GM12878 (cell line): ENCODE data around the gene CELF2. TPM values are rescaled to one million over a fixed set of nuclear protein-coding genes. Genes with fewer than 3 reads are reported as not detected.

Source experiments
- ATAC-seq: fragments of 200-7000 bp; cut with Tn5 transposase; 3 replicates; pipeline ENCODE4 v1.9.1; 2020; ENCODE audit warnings: mild to moderate bottlenecking, moderate library complexity
- BruUV-seq: library from RNA; stranded (reverse); fragments of 400-500 nt; replicated peaks from 2 replicates; lab custom pipeline; 2021; lab: Mats Ljungman, UMichigan
- CTCF ChIA-PET: fragments of 300-600 bp; sonication (Branson Sonifier 250); formaldehyde crosslinking; extraction: SDS; loops from one replicate; lab custom pipeline; 2021; ENCODE audit warnings: inconsistent platforms; lab: Yijun Ruan, JAX
- POLR2A ChIA-PET: fragments of 350-600 bp; formaldehyde crosslinking; extraction: SDS; loops from one replicate; lab custom pipeline; 2021; ENCODE audit warnings: inconsistent platforms; lab: Charles Lee
- RAD21 ChIA-PET: fragments of 300-600 bp; sonication (Branson Sonifier 250); formaldehyde crosslinking; loops from one replicate; lab custom pipeline; 2023; ENCODE audit warnings: antibody characterized with exemption; ENCODE audit not compliant: unreplicated experiment; lab: Charles Lee
- SMC1A ChIA-PET: fragments of 300-600 bp; sonication (Branson Sonifier 250); formaldehyde crosslinking; loops from one replicate; lab custom pipeline; 2023; ENCODE audit not compliant: unreplicated experiment, uncharacterized antibody; lab: Charles Lee
- DNase-seq: peaks from one replicate; pipeline ENCODE4 v3.0.0-alpha.2; 2011; ENCODE audit warnings: low read depth, low spot score
- FAIRE-seq: peaks from 3 replicates; lab custom pipeline; 2011; peaks lifted over from hg19 to GRCh38; lab: Jason Lieb, UNC
- H2AFZ ChIP-seq: 2 replicates; pipeline ENCODE4 v1.6.0; 2011; ENCODE audit warnings: low read depth, low read length, control low read depth; ENCODE audit not compliant: control insufficient read depth
- H3K27ac ChIP-seq: 2 replicates; pipeline ENCODE4 v1.5.1; 2011; ENCODE audit warnings: control low read depth; ENCODE audit not compliant: control insufficient read depth, insufficient read depth
- H3K27me3 ChIP-seq, 2 experiments: replicated peaks in 1 of 2; 2 replicates each; pipeline versions ENCODE4 v1.6.0 to v1.6.1; 2011; ENCODE audit warnings: low read length in 1 of 2; ENCODE audit not compliant: control insufficient read depth in 2 of 2, insufficient read depth in 2 of 2
- H3K36me3 ChIP-seq, 2 experiments: 2 replicates each; pipeline ENCODE4 v1.5.1; 2011; ENCODE audit warnings: low read length in 1 of 2; ENCODE audit not compliant: control insufficient read depth in 2 of 2, insufficient read depth in 2 of 2
- H3K4me1 ChIP-seq: 2 replicates; pipeline ENCODE4 v1.6.1; 2011; ENCODE audit warnings: mild to moderate bottlenecking, low read length, moderate library complexity, mixed read lengths; ENCODE audit not compliant: control insufficient read depth, insufficient read depth
- H3K4me2 ChIP-seq: 2 replicates; pipeline ENCODE4 v1.6.0; 2011; ENCODE audit warnings: control low read depth; ENCODE audit not compliant: control insufficient read depth, insufficient read depth
- H3K4me3 ChIP-seq: fragments of 200-600 bp; sonication (generic); 2 replicates; pipeline ENCODE4 v1.5.1; 2016
- H3K79me2 ChIP-seq: 2 replicates; pipeline ENCODE4 v1.6.0; 2011; ENCODE audit warnings: low read length; ENCODE audit not compliant: control insufficient read depth, insufficient read depth
- H3K9ac ChIP-seq: 2 replicates; pipeline ENCODE4 v1.8.0; 2011; ENCODE audit warnings: low read length, control low read depth, mixed read lengths; ENCODE audit not compliant: control insufficient read depth, insufficient read depth
- H3K9me3 ChIP-seq: replicated peaks from 3 replicates; pipeline ENCODE4 v1.5.1; 2011; ENCODE audit warnings: mild to moderate bottlenecking, low read length; ENCODE audit not compliant: control insufficient read depth, insufficient read depth
- H4K20me1 ChIP-seq: 2 replicates; pipeline ENCODE4 v1.6.0; 2011; ENCODE audit not compliant: control insufficient read depth, insufficient read depth
- BACH1 ChIP-seq: fragments of 450-650 bp; IDR thresholded peaks from 2 replicates; pipeline ENCODE4 v1.6.1; 2017; ENCODE audit warnings: mild to moderate bottlenecking, borderline replicate concordance
- BRCA1 ChIP-seq: IDR thresholded peaks from 2 replicates; pipeline ENCODE4 v1.6.1; 2011; ENCODE audit warnings: low read depth, low read length, improper control_type of control experiment
- EP300 ChIP-seq, 2 experiments: fragments of 150-350 bp in 1 of 2; IDR thresholded peaks; 2 replicates each; pipeline ENCODE4 v1.6.1; 2011 to 2012; ENCODE audit warnings: low read depth in 2 of 2, low read length in 2 of 2, borderline replicate concordance in 1 of 2, improper control_type of control experiment in 1 of 2, inconsistent platforms in 1 of 2; ENCODE audit not compliant: control insufficient read depth in 1 of 2
- MYB ChIP-seq: fragments of 150-350 bp; IDR thresholded peaks from 2 replicates; pipeline ENCODE4 v1.6.1; 2014; ENCODE audit warnings: mild to moderate bottlenecking, low read depth, low read length, borderline replicate concordance
- NR2C1 ChIP-seq: fragments of 450-650 bp; IDR thresholded peaks from 2 replicates; pipeline ENCODE4 v1.6.1; 2017; ENCODE audit warnings: antibody characterized with exemption, mild to moderate bottlenecking, moderate library complexity
- NR2F1 ChIP-seq: fragments of 450-650 bp; conservative IDR thresholded peaks from 2 replicates; pipeline ENCODE4 v1.6.1; 2017; ENCODE audit warnings: mild to moderate bottlenecking
- RB1 ChIP-seq: fragments of 450-650 bp; formaldehyde crosslinking; IDR thresholded peaks from 2 replicates; pipeline ENCODE4 v1.6.1; 2017; ENCODE audit warnings: mild to moderate bottlenecking, borderline replicate concordance
- SRF ChIP-seq, 2 experiments: IDR thresholded peaks; 2 replicates each; pipeline ENCODE4 v1.6.1; 2011; ENCODE audit warnings: low read depth in 2 of 2, low read length in 2 of 2, mild to moderate bottlenecking in 1 of 2, moderate library complexity in 1 of 2
- STAT1 ChIP-seq: fragments of 450-650 bp; conservative IDR thresholded peaks from 2 replicates; pipeline ENCODE4 v1.6.1; 2014; ENCODE audit warnings: antibody characterized with exemption, mild to moderate bottlenecking
- TCF12 ChIP-seq: IDR thresholded peaks from 2 replicates; pipeline ENCODE4 v1.6.1; 2011; ENCODE audit warnings: low read depth, mild to moderate bottlenecking, low read length
- TCF3 ChIP-seq: IDR thresholded peaks from 2 replicates; pipeline ENCODE4 v1.6.1; 2012; ENCODE audit warnings: low read depth, mild to moderate bottlenecking, low read length, borderline replicate concordance; ENCODE audit not compliant: insufficient read depth
- YBX1 ChIP-seq: fragments of 450-650 bp; IDR thresholded peaks from 2 replicates; pipeline ENCODE4 v1.6.1; 2016; ENCODE audit warnings: antibody characterized with exemption
- WGBS: methylation state at CpG from one replicate; pipeline ENCODE4 v1.1.6; 2016; ENCODE audit warnings: low lambda C conversion rate; ENCODE audit not compliant: insufficient replicate concordance, insufficient coverage; ENCODE audit errors: missing lambda C conversion rate; 5-methylcytosine and 5-hydroxymethylcytosine counted together
- in situ Hi-C: fragments of 300-500 bp; cut with MboI; formaldehyde crosslinking; loops from 9 replicates; pipeline ENCODE4 v1.14.3; 2018; ENCODE audit warnings: mixed read lengths
- intact Hi-C: fragments of 100-400 bp; cut with micrococcal nuclease; formaldehyde crosslinking; loops from one replicate; pipeline ENCODE4 v1.14.2; 2022; ENCODE audit not compliant: unreplicated experiment
- polyA plus RNA-seq, 11 experiments: library from polyadenylated mRNA; depleted of rRNA in 4 of 11; unstranded in 6 of 11; stranded (reverse) in 5 of 11; fragments of >200 nt; fragmentation: Nextera tagmentation in 4 of 11; fragmentation: Illumina TruSeq in 1 of 11; extraction: Ambion mirVana in 4 of 11; extraction: Trizol in 1 of 11; gene quantifications; 1 replicate in 1 of 11; 2 replicates in 10 of 11; pipeline versions ENCODE4 v1.2.1 to v1.2.3, GENCODE V29; 2011 to 2016; ENCODE audit warnings: inconsistent platforms in 2 of 11, missing spikeins in 2 of 11, low read depth in 1 of 11
- total RNA-seq, 4 experiments: library from RNA; depleted of rRNA in 3 of 4; stranded (reverse); fragments of >200 nt in 3 of 4; fragmentation: Illumina TruSeq in 1 of 4; extraction: Trizol in 1 of 4; gene quantifications; 2 replicates each; pipeline versions ENCODE4 v1.2.1 to v1.2.3, GENCODE V29; 2013 to 2021
- TF ChIP-seq, protein P1 (sequence below): fragments of 450-650 bp; IDR thresholded peaks from 2 replicates; pipeline ENCODE4 v1.6.1; 2018; ENCODE audit warnings: borderline replicate concordance, mild to moderate bottlenecking; ENCODE audit not compliant: partially characterized antibody
- TF ChIP-seq, protein P2 (sequence below): IDR thresholded peaks from 2 replicates; pipeline ENCODE4 v1.6.1; 2012; ENCODE audit warnings: low read depth, low read length, improper control_type of control experiment
- TF ChIP-seq, protein P3 (sequence below): IDR thresholded peaks from 2 replicates; pipeline ENCODE4 v1.6.1; 2012; ENCODE audit warnings: improper control_type of control experiment, low read depth, low read length; ENCODE audit not compliant: insufficient replicate concordance

Gene CELF2
- total and polyA plus RNA-seq, 10 of the 15 experiments (the other 5 are each of a cell fraction or from before 2014, with no cell fraction given), result 20.8 to 129 (median 86.3) TPM

DNA sequence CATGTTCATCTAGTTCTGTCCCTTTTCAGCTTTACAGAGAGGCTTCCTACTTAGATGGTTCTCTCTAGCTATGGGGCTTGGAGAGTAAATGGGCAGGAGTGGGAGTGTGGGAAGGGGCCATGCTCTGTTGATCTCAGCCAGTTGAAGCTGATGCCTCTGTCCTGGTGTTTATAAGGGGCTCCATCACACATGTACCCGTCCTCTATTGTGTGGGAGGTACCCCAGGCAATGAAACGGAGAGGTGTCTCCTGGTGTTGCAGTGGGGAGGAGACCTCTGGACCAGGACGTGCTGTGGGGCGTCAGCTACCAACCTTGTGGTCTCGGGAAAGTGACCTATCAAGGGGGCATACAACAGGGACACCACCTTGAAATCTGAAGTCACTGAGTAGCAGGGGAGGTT is 173.5 kb downstream of the CELF2 start:
- ChIA-PET RAD21 (interaction anchor here (1.0 kb wide), 1 partner anchor 12 kb away, joined by 4 read pairs; no protein-coding TSS in a partner anchor), POLR2A (interaction anchor here (0.9 to 1.5 kb wide), 3 partner anchors 9 to 24 kb away, joined by 3 to 13 read pairs (median 5); no protein-coding TSS in a partner anchor), CTCF (interaction anchor here (0.6 to 1.7 kb wide), 2 partner anchors 9 to 12 kb away, joined by 5 read pairs; no protein-coding TSS in a partner anchor), SMC1A (interaction anchor here (0.6 to 1.4 kb wide), 2 partner anchors 12 to 17 kb away, joined by 3 to 5 read pairs; no protein-coding TSS in a partner anchor)
- WGBS, result 79% methylated on average over 5 of the region's 5 CpGs
- Histone ChIP-seq H3K79me2 (peaks cover 96% of the 10 kb centered on the region), H3K9ac (no peak overlapping the region), H4K20me1 (peaks cover 13% of the 10 kb centered on the region), H3K36me3 (peaks cover 16 to 38% of the 10 kb centered on the region in 2 experiments), H3K27ac (no peak overlapping the region; the same call in 1 of the 2 replicates), H2AFZ (no peak overlapping the region), H3K4me2 (no peak overlapping the region), H3K4me1 (peaks cover 57% of the 10 kb centered on the region), H3K4me3 (no peak overlapping the region), H3K9me3 (no peaks in the 10 kb centered on the region; the same call in 2 of the 3 replicates), H3K27me3 (no peaks in the 10 kb centered on the region)
- BruUV-seq, result no TSS peak
- intact Hi-C loops (no loop called here), in situ Hi-C loops (no loop called here)
- no peak for ATAC-seq
- FAIRE-seq, result no peak
- no peak for DNase-seq
- TF ChIP-seq, protein P1, sequence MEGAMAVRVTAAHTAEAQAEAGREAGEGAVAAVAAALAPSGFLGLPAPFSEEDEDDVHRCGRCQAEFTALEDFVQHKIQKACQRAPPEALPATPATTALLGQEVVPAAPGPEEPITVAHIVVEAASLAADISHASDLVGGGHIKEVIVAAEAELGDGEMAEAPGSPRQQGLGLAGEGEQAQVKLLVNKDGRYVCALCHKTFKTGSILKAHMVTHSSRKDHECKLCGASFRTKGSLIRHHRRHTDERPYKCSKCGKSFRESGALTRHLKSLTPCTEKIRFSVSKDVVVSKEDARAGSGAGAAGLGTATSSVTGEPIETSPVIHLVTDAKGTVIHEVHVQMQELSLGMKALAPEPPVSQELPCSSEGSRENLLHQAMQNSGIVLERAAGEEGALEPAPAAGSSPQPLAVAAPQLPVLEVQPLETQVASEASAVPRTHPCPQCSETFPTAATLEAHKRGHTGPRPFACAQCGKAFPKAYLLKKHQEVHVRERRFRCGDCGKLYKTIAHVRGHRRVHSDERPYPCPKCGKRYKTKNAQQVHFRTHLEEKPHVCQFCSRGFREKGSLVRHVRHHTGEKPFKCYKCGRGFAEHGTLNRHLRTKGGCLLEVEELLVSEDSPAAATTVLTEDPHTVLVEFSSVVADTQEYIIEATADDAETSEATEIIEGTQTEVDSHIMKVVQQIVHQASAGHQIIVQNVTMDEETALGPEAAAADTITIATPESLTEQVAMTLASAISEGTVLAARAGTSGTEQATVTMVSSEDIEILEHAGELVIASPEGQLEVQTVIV, result no peak
- no peak for TF ChIP-seq STAT1
- TF ChIP-seq RB1, result no peak
- no peak for TF ChIP-seq NR2C1
- TF ChIP-seq EP300 (IDR thresholded peaks at IDR 0.05; ENCODE audit: borderline replicate concordance in 1 of 2, control insufficient read depth in 1 of 2, low read depth in 2 of 2, low read length in 2 of 2), result no peak
- TF ChIP-seq, protein P2, sequence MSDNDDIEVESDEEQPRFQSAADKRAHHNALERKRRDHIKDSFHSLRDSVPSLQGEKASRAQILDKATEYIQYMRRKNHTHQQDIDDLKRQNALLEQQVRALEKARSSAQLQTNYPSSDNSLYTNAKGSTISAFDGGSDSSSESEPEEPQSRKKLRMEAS, result no peak
- TF ChIP-seq, protein P3, sequence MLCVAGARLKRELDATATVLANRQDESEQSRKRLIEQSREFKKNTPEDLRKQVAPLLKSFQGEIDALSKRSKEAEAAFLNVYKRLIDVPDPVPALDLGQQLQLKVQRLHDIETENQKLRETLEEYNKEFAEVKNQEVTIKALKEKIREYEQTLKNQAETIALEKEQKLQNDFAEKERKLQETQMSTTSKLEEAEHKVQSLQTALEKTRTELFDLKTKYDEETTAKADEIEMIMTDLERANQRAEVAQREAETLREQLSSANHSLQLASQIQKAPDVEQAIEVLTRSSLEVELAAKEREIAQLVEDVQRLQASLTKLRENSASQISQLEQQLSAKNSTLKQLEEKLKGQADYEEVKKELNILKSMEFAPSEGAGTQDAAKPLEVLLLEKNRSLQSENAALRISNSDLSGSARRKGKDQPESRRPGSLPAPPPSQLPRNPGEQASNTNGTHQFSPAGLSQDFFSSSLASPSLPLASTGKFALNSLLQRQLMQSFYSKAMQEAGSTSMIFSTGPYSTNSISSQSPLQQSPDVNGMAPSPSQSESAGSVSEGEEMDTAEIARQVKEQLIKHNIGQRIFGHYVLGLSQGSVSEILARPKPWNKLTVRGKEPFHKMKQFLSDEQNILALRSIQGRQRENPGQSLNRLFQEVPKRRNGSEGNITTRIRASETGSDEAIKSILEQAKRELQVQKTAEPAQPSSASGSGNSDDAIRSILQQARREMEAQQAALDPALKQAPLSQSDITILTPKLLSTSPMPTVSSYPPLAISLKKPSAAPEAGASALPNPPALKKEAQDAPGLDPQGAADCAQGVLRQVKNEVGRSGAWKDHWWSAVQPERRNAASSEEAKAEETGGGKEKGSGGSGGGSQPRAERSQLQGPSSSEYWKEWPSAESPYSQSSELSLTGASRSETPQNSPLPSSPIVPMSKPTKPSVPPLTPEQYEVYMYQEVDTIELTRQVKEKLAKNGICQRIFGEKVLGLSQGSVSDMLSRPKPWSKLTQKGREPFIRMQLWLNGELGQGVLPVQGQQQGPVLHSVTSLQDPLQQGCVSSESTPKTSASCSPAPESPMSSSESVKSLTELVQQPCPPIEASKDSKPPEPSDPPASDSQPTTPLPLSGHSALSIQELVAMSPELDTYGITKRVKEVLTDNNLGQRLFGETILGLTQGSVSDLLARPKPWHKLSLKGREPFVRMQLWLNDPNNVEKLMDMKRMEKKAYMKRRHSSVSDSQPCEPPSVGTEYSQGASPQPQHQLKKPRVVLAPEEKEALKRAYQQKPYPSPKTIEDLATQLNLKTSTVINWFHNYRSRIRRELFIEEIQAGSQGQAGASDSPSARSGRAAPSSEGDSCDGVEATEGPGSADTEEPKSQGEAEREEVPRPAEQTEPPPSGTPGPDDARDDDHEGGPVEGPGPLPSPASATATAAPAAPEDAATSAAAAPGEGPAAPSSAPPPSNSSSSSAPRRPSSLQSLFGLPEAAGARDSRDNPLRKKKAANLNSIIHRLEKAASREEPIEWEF, result no peak
- no peak for TF ChIP-seq MYB
- TF ChIP-seq YBX1, result no peak
- TF ChIP-seq TCF3, result no peak
- no peak for TF ChIP-seq SRF (IDR thresholded peaks at IDR 0.05; ENCODE audit: low read depth in 2 of 2, low read length in 2 of 2)
- TF ChIP-seq NR2F1, result no peak
- TF ChIP-seq BRCA1, result no peak
- TF ChIP-seq BACH1, result no peak
- TF ChIP-seq TCF12, result no peak
